Measurements from ENCODE around the gene RBM4.
"Not testable (repeated sequence)": the region's sequence is repeated elsewhere in the genome, so short reads cannot be mapped to it uniquely, and the experiment has no call there.

RBM4 gene

DNA sequence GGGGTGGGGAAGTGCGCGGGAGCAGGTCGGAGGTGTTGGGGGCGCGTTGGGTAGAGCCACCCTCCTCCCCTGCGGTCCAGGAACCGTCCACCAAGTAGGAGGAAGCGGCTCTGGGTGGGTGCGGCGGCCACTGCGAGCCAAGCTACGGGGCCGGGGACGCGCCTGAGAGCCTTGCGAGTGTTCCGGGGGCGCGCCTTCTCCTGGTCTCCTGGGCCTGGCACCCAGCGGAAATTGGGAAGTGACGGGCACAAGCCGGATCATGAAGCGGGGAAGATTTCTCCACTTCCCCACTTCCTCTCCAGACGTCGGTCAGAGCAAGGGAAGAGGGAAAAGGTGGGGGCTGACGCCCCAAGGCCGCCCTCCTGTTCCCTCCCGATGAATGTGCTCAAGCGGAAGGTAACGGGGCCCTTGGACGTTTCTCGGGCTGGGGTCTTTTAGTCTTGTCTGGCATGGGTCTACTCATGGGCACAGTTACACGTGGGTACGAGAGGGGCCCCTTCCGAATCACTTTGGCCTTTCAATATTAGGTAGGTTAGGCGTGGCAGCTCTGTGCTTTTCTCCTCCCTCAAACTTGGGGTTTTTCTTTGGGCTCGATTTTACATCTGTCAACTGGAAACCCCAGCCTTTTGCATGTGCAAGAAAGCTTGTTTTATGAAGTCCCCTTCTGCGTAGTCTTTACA is 21.2 kb upstream of the RBM4 start:
- DNase-seq = no peak

DNA sequence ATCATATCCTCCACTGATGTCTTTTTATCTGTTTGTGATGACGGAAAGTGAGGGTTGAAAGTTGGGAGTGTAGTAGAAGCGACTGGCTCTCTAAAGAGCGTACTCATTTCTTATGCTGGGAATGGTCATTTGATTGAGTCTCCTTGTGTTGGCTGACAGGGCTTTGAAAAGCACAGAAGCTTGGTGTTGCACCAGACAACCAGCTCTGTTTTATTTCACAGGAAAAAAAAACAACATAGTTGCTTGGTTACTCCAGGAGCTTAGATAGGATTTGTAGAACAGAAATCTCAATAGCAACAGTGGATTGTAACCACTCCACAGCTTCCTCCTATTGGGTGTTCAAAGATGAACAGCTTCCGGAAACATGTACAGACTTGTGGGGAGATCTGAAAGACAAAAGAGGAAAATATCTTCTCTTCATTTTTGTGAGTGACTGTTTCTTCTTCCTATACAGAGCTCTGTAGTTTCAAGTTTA is 19.4 kb upstream of the RBM4 start:
- DNase-seq = no peak

DNA sequence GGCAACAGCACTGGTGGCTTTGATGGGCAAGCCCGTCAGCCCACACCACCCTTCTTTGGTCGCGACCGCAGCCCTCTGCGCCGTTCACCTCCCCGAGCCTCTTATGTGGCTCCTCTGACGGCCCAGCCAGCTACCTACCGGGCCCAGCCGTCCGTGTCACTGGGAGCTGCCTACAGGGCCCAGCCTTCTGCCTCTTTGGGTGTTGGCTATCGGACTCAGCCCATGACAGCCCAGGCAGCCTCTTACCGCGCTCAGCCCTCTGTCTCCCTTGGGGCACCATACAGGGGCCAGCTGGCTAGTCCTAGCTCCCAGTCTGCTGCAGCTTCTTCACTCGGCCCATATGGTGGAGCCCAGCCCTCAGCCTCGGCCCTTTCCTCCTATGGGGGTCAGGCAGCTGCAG is 14.1 kb upstream of the RBM4 start:
- no peak for DNase-seq

DNA sequence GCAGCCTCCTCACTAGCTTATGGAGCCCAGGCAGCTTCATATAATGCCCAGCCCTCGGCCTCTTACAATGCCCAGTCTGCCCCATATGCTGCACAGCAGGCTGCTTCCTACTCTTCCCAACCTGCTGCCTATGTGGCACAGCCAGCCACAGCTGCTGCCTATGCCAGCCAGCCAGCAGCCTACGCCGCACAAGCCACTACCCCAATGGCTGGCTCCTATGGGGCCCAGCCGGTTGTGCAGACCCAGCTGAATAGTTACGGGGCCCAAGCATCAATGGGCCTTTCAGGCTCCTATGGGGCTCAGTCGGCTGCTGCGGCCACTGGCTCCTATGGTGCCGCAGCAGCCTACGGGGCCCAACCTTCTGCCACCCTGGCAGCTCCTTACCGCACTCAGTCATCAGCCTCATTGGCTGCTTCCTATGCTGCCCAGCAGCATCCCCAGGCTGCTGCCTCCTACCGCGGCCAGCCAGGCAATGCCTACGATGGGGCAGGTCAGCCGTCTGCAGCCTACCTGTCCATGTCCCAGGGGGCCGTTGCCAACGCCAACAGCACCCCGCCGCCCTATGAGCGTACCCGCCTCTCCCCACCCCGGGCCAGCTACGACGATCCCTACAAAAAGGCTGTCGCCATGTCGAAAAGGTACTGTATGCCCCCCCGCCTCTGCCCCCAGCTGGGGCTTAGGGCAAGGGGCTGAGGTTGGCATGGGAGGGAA is 13.3 kb upstream of the RBM4 start:
- DNase-seq = no peak

DNA sequence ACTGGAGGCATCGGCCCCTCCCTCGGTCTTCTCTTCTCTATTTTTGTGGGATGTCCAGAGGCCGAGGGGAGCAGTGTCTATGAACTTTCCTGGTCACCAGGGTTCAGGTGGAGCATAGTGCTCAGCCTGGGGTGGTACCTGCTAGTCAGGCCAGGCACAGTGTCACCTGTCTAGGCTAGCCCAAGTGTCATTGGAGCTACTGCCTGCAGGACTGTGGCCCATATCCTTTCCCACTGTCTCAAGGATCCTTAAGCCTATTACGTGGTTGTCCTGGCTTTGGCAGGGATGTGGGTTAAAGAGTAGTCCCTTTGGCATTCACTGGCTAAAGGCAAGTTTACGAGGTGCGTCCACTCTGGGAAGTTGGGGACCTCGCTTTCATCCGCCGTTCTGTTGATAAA is 12.8 kb upstream of the RBM4 start:
- DNase-seq = no peak

DNA sequence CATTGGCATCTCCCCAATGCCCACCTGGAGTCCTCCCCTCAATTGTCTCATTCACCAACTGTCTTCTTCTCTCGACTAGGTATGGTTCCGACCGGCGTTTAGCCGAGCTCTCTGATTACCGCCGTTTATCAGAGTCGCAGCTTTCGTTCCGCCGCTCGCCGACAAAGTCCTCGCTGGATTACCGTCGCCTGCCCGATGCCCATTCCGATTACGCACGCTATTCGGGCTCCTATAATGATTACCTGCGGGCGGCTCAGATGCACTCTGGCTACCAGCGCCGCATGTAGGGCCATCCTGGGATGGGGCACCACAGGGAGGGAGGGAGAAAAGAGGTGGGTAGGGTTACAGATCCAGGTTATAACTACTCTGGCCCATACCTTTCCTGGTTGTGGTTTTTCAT is 12.1 kb upstream of the RBM4 start:
- DNase-seq = no peak

DNA sequence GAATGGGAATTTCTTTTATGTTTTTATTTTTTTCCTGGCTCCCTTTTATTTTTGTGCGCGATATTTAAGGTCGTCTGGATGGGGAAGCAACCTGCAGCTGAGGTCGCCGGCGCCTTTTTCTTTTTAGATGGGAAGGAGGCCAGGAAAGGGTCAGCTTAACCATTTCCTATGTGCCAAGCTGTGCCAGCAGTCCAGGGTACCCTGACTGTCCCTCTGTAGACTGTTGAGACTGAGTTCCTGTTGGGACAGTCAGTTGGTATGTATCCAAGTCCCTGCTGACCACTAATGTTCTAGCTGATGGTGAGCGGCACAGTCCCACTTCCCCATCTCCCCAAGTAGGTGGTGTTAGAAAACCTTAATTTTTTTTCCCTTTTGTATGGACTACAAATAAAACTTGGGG is 11.6 kb upstream of the RBM4 start:
- no peak for DNase-seq

DNA sequence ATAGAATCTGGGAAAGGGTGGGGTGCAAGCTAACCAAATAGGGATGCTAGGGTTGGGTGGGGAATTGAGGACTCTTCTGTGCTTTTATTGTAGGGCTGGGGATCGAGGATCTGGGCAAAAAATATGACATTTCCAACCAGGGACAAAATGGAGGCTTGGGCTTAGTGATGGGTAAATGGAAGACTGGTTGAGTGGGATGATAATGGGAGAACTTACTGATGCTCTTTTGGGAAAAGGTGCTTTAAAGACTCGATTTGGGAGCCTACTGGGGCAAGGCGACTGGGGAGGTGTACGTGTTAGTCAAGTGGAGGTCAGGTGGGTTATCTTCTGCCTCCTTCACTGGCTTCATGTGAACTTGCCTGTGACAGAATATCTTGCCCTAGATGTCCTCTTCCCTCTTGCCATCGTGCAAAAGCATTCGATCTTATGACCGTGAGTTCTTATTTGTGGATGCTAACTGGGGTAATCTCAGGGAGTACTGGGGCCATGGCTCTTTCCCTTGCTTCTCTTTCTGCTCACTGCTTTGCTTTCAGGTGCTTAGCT is 10.4 kb upstream of the RBM4 start:
- no peak for DNase-seq

DNA sequence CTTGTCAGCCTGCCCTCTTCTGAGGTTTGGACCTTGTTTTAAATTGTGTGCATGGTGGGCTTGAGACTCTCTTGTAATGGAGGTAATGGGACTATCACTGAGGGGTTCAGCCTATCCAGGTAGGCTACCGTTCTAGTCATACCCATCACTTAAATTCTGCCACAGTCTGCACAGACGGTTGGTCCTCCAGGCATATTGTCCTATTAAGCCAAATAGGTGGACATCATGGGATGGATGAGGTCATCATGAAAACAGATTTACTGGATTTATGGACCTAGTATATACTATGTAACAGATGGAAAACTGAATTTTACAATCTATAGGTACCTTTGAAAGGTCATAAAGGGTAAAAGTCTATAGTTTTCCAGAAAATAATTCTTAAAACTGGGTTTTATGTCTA is 9.1 kb upstream of the RBM4 start:
- no peak for DNase-seq

DNA sequence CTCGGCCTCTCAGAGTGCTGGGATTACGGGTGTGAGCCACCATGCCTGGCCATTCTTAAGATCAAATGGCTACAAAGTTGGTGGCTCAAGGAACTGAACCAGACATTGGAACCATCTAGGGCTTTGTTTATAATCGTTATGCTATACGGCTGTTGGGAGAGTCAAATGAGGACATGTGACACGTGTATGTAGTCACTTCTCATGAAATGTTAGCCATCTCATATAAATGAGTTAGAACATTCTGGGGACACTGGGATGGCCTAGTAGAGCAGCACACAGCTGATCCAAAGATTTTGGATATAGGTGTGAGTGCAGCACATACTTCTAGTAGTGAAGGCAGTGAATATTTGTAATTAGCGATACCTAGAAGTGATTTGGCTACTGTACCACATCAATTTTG is 6.6 kb upstream of the RBM4 start:
- no peak for DNase-seq

DNA sequence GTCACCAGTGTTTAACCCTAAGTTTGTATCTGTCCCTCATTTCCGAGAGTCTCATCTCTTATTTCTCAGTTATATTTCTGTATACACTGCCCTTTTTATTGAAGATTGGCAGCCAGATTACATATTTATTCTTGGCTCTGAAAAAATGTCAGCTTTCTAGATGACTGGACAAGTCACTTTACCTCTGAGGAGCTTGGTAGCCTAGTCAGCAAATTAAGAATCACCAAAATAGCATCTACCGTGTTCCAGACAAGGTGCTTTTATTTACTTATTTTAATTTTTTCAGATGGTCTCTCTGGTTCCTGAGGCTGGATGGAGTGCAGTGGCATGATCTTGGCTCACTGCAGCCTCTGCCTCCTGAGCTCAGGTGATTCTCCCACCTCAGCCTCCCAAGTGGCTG is 5.6 kb upstream of the RBM4 start:
- no peak for DNase-seq

DNA sequence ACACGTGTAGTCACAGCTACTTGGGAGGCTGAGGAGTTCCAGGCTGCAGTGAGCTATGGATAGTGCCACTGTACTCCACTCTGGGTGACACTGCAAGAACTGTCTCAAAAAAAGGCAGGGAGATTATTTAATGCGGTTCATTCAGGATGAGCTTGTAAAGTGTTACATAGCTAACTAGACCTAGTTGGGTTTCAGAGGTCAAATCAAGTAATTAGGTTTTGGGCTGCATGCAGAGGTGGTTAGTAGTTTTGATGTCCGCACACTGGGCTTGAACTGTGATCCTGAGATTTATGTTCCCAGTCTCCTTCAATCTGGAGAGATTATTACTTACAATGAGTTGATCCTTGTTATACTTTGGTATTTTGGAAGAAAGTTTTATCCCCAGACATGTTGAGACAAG is 2.1 kb upstream of the RBM4 start:
- DNase-seq = no peak

DNA sequence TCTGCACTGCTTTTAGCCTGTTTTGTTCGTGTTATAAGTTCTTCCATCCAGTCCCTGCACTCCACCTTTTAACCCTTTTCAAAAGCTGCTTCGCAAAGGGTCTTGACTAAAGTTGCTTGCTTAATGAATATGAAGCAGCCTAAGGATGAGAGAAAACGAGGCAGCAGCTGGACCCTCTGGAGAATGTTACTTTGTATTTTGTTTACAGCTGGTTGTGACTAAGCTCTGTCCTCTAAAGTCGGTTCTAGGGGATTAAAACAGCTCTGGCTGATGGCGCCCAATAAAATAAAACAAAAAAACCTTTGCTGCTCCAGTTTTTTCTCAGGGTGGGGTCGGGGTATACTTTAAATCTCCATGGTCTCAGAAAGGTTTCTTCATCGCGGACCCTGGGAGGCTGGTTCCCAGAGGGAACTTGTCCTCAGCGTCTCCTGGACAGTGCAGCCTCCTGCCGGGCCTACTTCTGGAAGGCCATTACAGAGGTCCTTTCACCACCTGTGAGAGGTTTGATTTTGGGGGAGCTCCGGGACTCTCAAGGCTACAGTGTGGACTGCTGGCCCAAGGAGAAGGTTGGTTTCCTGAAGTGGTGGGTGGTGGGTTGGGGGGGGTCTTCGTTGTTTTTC is 836 bp upstream of the RBM4 start:
- no peak for DNase-seq

DNA sequence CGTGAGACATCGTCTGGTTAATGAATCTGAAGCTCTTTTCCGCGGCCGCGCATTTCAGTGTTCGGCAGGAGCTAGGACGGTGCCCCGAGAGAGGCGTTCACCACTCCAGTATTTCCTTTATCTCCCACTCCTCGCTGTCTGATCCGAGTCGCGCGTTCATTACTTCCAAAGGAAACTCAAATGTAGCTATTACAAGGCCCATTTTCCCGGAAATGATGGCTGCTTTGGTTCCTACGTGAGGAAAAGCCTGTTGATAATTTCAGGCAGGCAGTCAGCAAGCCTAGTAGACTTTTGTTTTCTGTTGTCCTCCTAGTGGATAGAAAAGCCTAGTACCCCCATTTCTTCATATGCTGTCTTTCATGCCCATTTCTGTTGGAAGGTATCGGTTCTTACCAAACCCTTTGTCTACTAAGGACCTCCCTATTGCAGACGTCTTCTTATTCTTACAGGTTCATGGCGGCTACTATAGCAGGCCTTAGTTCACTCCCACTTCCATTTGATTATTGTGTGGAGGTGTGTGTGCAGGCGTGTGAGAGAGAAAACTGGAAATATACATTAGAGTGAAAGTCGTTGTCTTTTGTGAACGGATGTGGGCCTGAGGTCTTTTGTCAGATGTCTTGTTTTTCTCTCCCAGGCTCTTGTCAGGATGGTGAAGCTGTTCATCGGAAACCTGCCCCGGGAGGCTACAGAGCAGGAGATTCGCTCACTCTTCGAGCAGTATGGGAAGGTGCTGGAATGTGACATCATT is 737 bp downstream of the RBM4 start:
- no peak for DNase-seq

DNA sequence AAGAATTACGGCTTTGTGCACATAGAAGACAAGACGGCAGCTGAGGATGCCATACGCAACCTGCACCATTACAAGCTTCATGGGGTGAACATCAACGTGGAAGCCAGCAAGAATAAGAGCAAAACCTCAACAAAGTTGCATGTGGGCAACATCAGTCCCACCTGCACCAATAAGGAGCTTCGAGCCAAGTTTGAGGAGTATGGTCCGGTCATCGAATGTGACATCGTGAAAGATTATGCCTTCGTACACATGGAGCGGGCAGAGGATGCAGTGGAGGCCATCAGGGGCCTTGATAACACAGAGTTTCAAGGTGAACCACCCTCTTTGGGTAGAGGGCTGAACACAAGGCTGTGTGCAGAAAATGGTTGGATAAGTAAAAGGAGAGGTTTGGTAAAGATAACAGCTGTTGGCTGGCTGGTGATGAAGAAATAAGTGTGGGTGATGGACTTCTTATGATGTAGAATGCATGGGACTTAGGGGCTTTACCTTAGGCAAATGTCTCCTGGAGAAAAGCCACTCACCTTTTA is 1.4 kb downstream of the RBM4 start:
- DNase-seq = not testable (repeated sequence)

DNA sequence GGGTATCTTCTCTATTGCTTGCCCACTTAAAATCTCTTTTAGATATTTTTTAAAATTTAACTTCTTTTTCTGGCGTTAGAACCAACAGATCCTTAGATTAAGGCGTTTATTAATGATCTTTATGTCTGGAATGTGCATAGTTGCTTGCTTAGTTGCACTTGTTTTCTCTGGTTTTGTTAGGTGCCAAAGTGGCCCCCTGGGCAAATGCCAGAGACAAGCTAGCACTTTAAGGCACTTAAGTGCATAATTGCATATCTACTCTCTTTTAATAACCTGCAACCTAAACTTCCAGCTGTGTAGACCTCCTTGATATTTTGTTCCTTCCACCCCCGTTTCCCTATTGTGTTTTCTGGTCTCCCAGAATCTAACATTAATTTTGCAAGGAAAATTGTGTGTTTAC is 3.3 kb downstream of the RBM4 start:
- DNase-seq = no peak

DNA sequence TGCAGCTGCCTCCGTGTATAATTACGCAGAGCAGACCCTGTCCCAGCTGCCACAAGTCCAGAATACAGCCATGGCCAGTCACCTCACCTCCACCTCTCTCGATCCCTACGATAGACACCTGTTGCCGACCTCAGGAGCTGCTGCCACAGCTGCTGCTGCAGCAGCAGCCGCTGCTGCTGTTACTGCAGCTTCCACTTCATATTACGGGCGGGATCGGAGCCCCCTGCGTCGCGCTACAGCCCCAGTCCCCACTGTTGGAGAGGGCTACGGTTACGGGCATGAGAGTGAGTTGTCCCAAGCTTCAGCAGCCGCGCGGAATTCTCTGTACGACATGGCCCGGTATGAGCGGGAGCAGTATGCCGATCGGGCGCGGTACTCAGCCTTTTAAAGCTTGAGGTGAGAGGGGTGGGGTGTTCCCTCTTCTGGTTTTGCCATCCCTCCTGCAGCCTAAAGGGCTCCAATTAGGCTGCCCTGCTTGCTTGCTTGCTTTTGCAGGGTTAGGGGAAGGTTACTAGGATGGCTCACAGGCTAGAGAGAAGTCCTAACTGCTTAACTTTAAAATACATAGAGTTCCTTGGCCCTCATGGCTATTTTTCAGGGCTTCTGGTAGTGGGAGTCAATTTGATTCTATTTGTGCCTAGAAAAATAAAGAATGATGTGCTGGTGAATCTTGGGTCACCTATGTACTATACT is 5.4 kb downstream of the RBM4 start:
- DNase-seq = no peak

DNA sequence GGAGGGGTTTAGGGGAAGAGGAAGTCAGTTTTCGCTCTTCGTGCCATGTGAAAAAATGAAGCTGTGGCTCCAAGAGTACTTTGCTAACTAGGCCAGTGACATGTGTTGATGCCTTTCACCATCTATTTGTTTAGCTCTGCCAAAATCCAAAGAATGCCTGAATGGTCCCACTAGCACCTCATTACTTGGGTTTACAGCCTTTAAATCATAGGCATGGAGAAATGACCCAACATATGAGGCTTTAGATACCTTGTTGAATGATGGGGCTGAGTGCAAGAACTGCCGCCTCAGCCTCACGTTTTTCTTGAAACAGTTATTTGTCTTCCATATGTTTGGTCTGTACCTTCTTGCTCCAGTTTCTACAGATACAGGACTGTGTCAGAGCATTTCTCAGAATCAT is 8.3 kb downstream of the RBM4 start:
- no peak for DNase-seq

DNA sequence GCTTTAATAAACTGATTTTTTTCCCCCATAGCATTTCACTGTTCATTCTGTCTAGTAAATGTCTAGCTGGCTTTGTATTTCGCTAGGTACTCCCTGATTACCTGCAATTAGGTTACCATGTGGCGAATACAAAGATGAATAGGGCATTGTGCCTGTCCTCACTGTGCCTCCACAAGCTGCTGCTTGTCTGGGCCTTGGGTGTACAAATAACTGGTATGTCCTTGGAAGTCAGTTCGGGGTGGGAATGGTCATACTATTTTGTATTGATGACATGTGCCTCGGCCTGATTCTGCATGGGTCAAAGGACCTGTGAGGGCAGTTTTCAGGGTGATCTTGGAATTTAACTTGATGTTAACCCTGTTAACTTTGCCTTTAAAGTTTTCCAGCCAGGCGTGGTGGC is 11.4 kb downstream of the RBM4 start:
- DNase-seq = no peak

DNA sequence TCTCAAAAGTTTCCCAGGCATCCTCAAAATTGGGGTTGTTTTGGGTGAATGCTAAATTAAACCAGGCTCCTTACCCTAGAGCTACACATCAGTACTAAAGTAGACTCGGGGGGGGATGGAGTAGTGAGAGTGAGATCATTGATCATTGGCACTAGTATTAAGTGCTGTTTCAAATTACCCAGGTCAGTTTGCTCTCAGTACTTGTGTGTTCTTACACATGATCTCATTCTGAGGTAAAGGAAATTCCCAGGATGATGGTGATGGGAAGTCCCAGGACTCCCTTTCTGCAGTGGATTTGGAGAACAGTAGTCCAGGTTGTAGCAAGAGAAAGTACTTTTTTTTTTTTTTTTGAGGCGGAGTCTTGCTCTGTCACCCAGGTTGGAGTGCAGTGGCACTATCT is 12.5 kb downstream of the RBM4 start:
- DNase-seq = no peak

DNA sequence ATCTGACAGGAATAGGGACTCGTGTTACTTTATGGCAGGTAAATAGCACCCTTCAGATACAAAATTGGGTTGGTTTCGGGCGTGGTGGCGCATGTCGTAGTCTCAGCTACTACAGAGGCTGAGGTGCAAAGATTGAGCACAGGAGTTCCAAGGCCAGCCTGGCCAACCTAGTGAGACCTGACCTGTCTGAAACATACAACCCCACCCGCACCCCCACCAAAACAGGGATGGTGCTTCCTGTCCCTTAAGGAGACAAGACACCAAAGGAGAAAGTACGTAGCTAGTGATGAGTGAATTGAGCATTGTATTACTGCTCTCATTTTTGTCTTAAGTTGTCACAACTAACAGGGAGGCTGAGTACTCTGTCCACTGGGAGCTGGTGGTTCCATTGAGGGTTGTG is 14.1 kb downstream of the RBM4 start:
- no peak for DNase-seq

DNA sequence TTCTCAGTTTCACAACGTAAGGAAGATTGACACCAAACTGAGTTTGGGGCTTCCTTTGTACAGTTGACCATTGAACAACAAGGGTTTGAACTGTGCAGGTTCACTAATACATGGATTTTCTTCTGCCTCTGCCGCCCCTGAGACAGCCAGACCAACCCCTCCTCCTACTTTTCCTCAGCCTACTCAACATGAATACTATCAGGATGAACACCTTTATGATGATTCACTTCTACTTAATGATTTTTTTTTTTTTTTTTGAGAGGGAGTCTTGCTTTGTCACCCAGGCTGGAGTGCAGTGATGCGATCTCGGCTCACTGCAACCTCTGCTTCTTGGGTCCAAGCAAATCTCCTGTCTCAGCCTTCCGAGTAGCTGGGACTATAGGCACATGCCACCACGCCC is 14.6 kb downstream of the RBM4 start:
- DNase-seq = no peak

DNA sequence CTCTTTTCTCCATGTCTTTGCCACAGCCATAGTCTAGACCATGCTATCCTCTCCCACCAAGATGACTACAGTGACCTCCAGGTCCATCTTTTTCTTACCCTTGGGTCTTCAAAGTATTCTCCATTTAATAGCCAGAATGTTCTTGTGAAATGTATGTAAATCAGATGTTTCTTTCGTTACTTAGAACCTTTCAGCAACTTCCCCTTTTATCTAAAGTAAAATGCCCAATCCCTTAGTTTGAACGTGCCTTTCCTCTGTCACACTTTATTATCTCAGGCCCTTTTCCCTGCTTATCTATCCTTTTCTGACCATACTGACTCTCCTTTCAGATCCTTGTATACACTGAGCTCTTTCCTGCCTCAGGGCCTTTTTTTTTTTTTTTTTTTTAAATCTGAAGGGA is 21.3 kb downstream of the RBM4 start:
- DNase-seq = no peak

Measured in NCI-H524 treated with DMSO at 0.1 percent for 48 hours (cell line).